Glomerular endothelial cell (primary cell): ENCODE data around the gene ZNF780B. TPM values are rescaled to one million over a fixed set of nuclear protein-coding genes. Genes with fewer than 3 reads are reported as not detected.
"Not testable (repeated sequence)": the region's sequence is repeated elsewhere in the genome, so short reads cannot be mapped to it uniquely, and the experiment has no call there.

ENCODE experiments used
- DNase-seq: peaks from one replicate; pipeline ENCODE4 v3.0.0-alpha.2; 2011; ENCODE audit warnings: low read depth, low spot score; ENCODE audit errors: extremely low read depth
- total RNA-seq: library from RNA; depleted of rRNA; stranded (reverse); fragments of >200 nt; gene quantifications from 2 replicates; pipeline ENCODE4 v1.2.3, GENCODE V29; 2015

ZNF780B gene
- total RNA-seq, 1 donor from 2014 or later: 11.3 TPM

- not testable (repeated sequence) for DNase-seq
Observed at GRCh38 chr19:40041718-40042117, 14.3 kb downstream of the ZNF780B start.

- DNase-seq: not testable (repeated sequence)
Observed at GRCh38 chr19:40038047-40038446, 18.0 kb downstream of the ZNF780B start.

DNA sequence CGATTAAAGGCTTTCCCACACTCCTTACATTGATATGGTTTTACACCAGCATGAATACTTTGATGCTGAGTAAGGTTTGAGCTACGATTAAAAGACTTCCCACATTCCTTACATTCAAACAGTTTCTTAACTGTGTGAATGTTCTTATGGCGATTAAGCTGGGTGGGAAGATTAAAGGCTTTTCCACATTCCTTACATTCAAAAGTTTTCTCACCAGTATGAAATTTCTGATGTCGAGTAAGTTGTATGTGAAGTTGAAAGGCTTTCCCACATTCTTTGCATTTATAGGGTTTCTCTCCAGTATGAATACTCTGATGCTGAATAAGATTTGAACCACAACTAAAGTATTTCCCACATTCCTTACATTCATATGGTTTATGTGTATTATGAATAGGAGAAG is 20.0 kb downstream of the ZNF780B start:
- DNase-seq: no peak

DNA sequence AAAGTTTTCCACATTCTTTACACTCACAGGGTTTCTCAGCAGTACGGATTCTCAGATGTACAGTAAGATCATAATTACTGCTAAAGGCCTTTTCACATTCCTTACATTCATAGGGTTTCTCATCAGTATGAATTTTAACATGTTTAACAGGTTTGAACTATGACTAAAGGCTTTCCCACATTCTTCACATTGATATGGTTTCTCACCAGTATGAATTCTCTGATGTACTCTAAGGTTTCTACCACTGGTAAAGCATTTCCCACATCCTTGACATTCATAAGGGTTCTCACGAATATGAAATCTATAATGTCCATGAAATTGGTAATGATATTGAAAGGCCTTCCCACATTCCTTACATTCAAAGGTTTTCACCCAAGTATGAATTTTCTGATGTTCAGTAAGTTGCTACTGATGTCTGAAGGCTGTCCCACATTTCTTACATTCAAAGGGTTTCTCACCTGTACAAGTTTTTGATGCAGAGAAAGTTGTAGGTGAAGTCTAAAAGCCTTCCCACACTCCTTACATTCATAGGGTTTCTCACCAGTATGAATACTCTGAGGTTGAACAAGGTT is 22.0 kb downstream of the ZNF780B start:
- no peak for DNase-seq

GRCh38 chr19:40026597-40026970 is 29.4 kb downstream of the ZNF780B start:
- no peak for DNase-seq

- DNase-seq: no peak
Observed at GRCh38 chr19:40025938-40026596, 30.0 kb downstream of the ZNF780B start.

DNA sequence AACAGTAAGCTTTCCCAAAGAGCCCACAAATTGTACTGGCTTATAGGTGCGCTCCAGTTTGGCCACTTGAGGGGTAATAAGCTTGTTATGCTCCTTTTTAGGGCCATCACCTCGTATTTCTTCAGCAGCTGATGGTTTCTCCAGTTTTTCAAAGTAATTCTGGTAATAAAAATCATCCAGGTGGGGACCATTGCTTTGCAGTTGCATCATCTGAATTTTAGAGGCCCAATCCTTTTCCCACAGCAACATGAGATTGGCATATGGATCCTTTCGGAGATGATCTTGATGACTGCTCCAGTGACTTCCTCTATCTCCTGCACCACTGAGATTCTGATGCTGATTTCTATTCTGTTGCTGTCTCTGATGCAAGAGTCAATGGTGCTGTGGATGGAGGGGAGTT is 32.1 kb downstream of the ZNF780B start:
- no peak for DNase-seq

DNA sequence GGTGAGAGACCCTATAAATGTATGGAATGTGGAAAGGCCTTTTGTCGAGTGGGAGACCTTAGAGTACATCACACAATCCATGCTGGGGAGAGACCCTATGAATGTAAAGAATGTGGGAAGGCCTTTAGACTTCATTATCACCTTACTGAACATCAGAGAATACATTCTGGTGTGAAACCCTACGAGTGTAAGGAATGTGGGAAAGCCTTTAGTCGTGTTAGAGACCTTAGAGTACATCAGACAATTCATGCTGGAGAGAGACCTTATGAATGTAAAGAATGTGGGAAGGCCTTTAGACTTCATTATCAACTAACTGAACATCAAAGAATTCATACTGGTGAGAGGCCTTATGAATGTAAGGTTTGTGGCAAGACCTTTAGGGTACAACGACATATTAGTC is 42.0 kb downstream of the ZNF780B start:
- DNase-seq: no peak

- no peak for DNase-seq
Observed at GRCh38 chr19:40009674-40010073, 46.4 kb downstream of the ZNF780B start.

GRCh38 chr19:40006273-40006691 is 49.7 kb downstream of the ZNF780B start:
- DNase-seq: peak; percentile 25

DNA sequence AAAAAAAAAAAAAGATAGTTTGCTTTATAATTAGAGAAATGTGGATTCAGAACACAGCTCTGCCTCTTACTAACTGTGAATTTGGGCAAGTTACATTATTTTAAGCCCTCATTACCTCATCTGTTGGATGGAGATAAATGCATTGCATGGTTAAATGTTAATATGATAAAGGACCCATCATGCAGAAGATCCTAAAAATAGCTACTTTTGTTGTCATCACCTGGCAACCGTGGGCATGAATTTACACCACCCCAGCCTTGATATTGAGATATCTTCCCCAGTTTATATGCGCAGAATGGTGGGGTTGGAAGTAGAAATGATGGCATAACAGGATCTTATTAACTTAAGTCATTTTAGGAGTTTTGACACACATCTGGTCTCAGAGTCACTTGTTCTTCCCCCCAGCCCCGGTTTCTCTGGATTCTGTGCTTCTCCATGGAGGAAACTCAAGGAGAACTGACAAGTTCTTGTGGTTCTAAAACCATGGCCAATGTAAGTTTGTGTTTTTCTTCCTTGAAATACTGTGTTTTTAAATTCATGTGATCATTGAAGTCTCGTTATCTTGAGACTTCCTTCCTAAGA is 50.2 kb downstream of the ZNF780B start:
- DNase-seq: no peak

DNA sequence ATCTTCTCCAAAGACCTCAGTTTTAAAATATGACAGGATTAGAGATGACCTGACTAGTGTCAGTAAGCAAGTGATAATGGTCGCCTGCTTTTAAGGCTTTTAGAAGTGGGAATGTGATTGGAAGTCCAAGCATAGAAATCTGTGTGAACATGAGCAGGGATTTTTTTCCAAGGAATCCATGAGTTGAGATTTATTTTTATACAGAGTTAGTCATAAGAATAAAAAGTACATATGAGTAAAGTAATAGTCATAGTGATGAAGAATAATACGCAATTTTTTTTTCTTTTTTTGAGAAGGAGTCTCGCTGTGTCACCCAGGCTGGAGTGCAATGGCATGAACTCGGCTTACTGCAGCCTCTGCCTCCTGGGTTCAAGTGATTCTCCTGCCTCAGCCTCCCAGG is 57.5 kb downstream of the ZNF780B start:
- DNase-seq: no peak

- DNase-seq: no peak
Observed at GRCh38 chr19:39997638-39998216, 58.3 kb downstream of the ZNF780B start.

GRCh38 chr19:39996811-39997637 is 59.0 kb downstream of the ZNF780B start, which contains the start of gene ZNF546:
Gene ZNF546, plus strand, starts transcription at chr19:39997060. Its CDS starts 1,267 bp downstream, at chr19:39998327.
- peak; percentile 58 for DNase-seq

DNA sequence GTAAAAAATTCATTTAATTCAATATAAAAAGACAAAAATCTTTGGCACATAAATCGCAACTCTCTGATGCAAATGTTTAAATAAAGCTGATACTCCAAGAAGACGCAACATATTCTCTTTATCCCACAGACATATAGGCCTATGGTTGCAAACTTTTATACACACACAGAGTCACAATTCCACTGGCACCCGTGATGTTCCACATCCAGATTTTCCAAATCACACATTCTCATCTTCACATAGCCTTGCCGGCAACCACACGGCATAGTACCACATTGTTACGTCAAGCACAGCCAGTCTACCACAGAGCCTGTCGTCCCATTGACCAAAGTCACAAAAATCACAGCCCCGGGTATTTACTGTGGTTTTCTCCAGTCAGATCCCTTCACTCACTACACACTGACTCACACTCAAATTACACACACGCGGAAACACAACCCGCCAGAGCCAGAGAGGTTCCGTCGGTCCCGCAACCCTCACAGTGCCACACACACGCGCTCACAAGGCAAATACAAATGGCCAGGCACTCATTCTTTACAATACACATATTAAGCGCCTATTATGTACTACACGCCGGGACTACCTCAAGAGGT is 59.7 kb downstream of the ZNF780B start:
- DNase-seq: peak; percentile 20

DNA sequence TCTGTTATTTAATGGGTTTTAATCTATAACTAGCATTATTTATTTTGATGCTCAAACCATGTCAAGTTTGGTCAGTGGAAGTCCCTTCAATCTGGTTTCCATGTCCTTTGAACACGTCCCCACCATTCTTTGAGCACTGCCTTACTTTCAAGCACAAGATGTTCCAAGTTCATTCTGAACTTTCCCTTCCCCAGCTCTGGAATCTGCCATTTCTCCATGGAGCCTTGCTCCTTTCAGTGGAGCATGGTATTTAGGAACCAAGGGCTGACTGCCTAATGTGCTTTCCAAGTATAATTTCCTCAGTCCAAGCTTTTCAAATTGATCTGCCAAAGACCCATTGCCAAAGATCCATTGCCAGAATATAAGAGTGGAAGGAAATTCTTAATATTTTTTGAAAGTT is 60.2 kb downstream of the ZNF780B start:
- no peak for DNase-seq

- DNase-seq: no peak
Observed at GRCh38 chr19:39994361-39994760, 61.7 kb downstream of the ZNF780B start.

DNA sequence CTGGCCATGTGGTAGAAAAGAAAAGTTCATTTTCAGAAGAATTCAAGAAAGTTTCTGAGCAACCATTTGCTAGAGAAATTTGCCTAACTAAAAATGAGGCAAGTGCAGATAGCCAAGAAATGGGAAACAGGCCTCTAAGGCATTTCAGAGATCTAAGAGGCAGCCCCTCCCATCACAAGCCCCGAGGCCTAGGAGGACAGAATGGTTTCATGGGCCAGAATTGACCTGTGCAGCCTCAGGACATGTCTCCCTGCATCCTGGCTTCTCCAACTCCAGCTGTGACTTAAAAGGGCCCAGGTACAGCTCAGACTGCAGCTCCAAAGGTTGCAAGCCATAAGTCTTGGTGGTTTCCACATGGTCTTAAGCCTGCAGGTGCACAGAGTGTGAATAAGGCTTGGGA is 62.4 kb downstream of the ZNF780B start:
- DNase-seq: no peak

DNA sequence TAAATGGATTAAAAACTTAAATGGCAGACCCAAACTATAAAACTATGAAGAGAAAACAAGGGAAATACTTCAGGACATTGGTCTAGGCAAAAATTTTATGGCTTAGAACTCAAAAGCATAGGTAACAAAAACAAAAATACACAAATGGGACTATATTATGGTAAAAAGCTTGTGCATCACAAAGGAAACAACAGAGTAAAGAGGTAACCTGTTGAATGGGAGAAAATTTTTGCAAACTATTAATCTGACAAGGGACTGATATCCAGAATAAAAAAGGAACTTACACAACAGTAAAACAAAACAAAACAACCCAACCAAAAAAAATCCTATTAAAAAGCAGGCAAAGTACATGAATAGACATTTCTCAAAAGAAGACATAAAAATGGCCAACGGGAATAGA is 68.4 kb downstream of the ZNF780B start:
- no peak for DNase-seq

DNA sequence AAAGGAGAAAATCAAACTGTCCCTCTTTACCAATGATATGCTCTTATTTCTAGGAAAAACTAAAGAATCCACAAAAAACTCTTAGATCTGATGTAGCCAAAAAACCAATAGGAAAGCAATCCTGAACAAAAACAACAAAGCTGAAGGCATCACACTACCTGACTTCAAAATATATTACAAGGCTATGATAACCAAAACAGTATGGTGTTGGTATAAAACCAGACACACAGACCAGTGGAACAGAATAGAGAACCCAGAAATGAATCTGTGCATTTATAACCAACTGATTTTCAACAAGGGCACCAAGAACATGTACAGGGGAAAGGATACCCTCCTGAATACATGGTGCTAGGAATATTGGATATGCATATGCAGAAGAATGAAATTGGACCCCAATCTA is 68.9 kb downstream of the ZNF780B start:
- no peak for DNase-seq

- no peak for DNase-seq
Observed at GRCh38 chr19:39986643-39987042, 69.4 kb downstream of the ZNF780B start.
